ENCODE measurements around the gene GGTA1. TPM values are rescaled to one million over a fixed set of nuclear protein-coding genes. Genes with fewer than 3 reads are reported as not detected.

GGTA1 gene
- total and polyA plus RNA-seq, 9 of the 15 experiments (the other 6 are each of a cell fraction or from before 2014, with no cell fraction given) = 0.04 to 0.15 TPM; not detected in 7

GRCh38 chr9:121545875-121546423 is 46.3 kb upstream of the GGTA1 start (continued):
- TF ChIP-seq, protein P1, sequence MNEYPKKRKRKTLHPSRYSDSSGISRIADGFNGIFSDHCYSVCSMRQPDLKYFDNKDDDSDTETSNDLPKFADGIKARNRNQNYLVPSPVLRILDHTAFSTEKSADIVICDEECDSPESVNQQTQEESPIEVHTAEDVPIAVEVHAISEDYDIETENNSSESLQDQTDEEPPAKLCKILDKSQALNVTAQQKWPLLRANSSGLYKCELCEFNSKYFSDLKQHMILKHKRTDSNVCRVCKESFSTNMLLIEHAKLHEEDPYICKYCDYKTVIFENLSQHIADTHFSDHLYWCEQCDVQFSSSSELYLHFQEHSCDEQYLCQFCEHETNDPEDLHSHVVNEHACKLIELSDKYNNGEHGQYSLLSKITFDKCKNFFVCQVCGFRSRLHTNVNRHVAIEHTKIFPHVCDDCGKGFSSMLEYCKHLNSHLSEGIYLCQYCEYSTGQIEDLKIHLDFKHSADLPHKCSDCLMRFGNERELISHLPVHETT (CRISPR knock-in tag; conservative IDR thresholded peaks at IDR 0.05 in 1 of 2, IDR thresholded peaks at IDR 0.05 in 1 of 2) = no peak
- TF ChIP-seq ZNF197 (CRISPR knock-in tag; IDR thresholded peaks at IDR 0.05; ENCODE audit: low read depth) (no peak), ZNF354B (CRISPR knock-in tag; IDR thresholded peaks at IDR 0.05) (no peak), COPS2 (conservative IDR thresholded peaks at IDR 0.05) (no peak), SETDB1 (IDR thresholded peaks at IDR 0.05; ENCODE audit: low read length) (no peak), XRCC5 (IDR thresholded peaks at IDR 0.05; ENCODE audit: low read depth, low read length) (peak; percentile 87; the same call in 1 of the 2 replicates), HDAC1 (IDR thresholded peaks at IDR 0.05) (no peak), ZNF830 (CRISPR knock-in tag; IDR thresholded peaks at IDR 0.05) (no peak), SMAD2 (IDR thresholded peaks at IDR 0.05; ENCODE audit: low read depth, low read length) (no peak), SRSF1 (IDR thresholded peaks at IDR 0.05; ENCODE audit: low read depth, low read length) (no peak), NRF1 (conservative IDR thresholded peaks at IDR 0.05 in 1 of 2, IDR thresholded peaks at IDR 0.05 in 1 of 2) (peak; percentile 29 to 47; a peak in 1 of 4 replicates), PCBP1 (IDR thresholded peaks at IDR 0.05; ENCODE audit: low read depth, low read length, poor library complexity, severe bottlenecking) (no peak), ZNF239 (CRISPR knock-in tag; IDR thresholded peaks at IDR 0.05) (no peak)
- TF ChIP-seq, protein P2, sequence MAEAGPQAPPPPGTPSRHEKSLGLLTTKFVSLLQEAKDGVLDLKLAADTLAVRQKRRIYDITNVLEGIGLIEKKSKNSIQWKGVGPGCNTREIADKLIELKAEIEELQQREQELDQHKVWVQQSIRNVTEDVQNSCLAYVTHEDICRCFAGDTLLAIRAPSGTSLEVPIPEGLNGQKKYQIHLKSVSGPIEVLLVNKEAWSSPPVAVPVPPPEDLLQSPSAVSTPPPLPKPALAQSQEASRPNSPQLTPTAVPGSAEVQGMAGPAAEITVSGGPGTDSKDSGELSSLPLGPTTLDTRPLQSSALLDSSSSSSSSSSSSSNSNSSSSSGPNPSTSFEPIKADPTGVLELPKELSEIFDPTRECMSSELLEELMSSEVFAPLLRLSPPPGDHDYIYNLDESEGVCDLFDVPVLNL (CRISPR knock-in tag; IDR thresholded peaks at IDR 0.05; ENCODE audit: low read depth) = no peak
- TF ChIP-seq, protein P3, sequence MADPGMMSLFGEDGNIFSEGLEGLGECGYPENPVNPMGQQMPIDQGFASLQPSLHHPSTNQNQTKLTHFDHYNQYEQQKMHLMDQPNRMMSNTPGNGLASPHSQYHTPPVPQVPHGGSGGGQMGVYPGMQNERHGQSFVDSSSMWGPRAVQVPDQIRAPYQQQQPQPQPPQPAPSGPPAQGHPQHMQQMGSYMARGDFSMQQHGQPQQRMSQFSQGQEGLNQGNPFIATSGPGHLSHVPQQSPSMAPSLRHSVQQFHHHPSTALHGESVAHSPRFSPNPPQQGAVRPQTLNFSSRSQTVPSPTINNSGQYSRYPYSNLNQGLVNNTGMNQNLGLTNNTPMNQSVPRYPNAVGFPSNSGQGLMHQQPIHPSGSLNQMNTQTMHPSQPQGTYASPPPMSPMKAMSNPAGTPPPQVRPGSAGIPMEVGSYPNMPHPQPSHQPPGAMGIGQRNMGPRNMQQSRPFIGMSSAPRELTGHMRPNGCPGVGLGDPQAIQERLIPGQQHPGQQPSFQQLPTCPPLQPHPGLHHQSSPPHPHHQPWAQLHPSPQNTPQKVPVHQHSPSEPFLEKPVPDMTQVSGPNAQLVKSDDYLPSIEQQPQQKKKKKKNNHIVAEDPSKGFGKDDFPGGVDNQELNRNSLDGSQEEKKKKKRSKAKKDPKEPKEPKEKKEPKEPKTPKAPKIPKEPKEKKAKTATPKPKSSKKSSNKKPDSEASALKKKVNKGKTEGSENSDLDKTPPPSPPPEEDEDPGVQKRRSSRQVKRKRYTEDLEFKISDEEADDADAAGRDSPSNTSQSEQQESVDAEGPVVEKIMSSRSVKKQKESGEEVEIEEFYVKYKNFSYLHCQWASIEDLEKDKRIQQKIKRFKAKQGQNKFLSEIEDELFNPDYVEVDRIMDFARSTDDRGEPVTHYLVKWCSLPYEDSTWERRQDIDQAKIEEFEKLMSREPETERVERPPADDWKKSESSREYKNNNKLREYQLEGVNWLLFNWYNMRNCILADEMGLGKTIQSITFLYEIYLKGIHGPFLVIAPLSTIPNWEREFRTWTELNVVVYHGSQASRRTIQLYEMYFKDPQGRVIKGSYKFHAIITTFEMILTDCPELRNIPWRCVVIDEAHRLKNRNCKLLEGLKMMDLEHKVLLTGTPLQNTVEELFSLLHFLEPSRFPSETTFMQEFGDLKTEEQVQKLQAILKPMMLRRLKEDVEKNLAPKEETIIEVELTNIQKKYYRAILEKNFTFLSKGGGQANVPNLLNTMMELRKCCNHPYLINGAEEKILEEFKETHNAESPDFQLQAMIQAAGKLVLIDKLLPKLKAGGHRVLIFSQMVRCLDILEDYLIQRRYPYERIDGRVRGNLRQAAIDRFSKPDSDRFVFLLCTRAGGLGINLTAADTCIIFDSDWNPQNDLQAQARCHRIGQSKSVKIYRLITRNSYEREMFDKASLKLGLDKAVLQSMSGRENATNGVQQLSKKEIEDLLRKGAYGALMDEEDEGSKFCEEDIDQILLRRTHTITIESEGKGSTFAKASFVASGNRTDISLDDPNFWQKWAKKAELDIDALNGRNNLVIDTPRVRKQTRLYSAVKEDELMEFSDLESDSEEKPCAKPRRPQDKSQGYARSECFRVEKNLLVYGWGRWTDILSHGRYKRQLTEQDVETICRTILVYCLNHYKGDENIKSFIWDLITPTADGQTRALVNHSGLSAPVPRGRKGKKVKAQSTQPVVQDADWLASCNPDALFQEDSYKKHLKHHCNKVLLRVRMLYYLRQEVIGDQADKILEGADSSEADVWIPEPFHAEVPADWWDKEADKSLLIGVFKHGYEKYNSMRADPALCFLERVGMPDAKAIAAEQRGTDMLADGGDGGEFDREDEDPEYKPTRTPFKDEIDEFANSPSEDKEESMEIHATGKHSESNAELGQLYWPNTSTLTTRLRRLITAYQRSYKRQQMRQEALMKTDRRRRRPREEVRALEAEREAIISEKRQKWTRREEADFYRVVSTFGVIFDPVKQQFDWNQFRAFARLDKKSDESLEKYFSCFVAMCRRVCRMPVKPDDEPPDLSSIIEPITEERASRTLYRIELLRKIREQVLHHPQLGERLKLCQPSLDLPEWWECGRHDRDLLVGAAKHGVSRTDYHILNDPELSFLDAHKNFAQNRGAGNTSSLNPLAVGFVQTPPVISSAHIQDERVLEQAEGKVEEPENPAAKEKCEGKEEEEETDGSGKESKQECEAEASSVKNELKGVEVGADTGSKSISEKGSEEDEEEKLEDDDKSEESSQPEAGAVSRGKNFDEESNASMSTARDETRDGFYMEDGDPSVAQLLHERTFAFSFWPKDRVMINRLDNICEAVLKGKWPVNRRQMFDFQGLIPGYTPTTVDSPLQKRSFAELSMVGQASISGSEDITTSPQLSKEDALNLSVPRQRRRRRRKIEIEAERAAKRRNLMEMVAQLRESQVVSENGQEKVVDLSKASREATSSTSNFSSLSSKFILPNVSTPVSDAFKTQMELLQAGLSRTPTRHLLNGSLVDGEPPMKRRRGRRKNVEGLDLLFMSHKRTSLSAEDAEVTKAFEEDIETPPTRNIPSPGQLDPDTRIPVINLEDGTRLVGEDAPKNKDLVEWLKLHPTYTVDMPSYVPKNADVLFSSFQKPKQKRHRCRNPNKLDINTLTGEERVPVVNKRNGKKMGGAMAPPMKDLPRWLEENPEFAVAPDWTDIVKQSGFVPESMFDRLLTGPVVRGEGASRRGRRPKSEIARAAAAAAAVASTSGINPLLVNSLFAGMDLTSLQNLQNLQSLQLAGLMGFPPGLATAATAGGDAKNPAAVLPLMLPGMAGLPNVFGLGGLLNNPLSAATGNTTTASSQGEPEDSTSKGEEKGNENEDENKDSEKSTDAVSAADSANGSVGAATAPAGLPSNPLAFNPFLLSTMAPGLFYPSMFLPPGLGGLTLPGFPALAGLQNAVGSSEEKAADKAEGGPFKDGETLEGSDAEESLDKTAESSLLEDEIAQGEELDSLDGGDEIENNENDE (IDR thresholded peaks at IDR 0.05; ENCODE audit: low read depth, low read length) = no peak
